ENCODE data around the gene FGF1.
A peak's percentile ranks its signal among the peaks of the same experiment; 100 is the strongest.

The FGF1 gene

GRCh38 chr5:142685418-142686209 lies at the start of gene FGF1:
TSS of gene FGF1 (minus strand) at chr5:142686090. CDS start at chr5:142614127, 71,963 bp downstream.
- FAIRE-seq (no peak), DNase-seq (ENCODE audit: insufficient read length, low spot score) (no peak)

DNA sequence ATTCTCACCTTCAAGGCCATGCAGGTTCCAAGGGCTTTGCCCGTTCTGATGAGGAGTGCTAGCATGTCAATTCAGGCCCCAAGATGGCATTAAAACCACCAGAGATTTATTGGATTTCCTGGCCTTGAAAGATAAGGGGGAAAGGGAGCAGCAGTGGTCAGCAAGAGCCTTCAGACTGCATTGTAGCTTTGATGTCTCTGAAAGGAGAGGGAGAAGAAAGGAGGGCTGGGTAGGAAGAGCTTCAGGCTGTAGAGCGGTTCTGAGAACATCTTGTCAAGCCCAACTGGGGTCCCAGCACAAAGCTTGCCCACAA lies 41.8 kb upstream of the FGF1 start:
- no peak for FAIRE-seq
- DNase-seq (ENCODE audit: insufficient read length, low spot score): no peak

- DNase-seq (ENCODE audit: insufficient read length, low spot score) (no peak), FAIRE-seq (no peak)
These were observed 40.4 kb upstream of the FGF1 start for GRCh38 chr5:142726188-142726731.

- FAIRE-seq (no peak), DNase-seq (ENCODE audit: insufficient read length, low spot score) (no peak)
These were observed 39.6 kb upstream of the FGF1 start for GRCh38 chr5:142725231-142726187.

DNA sequence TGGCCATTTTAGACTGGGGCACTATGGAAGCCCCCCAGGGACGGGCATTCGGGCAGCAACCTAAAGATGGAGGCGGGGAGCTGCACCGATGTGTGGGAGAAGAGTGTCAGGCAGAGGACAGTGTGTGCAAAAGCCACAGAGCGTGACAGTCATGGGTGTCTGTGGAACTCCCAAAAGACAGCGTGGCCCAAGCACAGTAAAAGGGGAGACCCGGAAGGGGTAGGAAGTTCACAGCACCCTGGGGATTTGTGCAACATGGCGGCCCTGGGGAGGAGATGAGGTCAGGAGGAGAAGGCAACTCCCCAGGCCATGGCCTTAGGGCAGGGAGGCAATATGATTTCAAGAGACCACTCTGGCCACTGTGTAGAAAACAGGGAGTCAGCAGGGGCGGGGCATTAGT lies 38.9 kb upstream of the FGF1 start:
- FAIRE-seq (no peak), DNase-seq (ENCODE audit: insufficient read length, low spot score) (no peak)

DNA sequence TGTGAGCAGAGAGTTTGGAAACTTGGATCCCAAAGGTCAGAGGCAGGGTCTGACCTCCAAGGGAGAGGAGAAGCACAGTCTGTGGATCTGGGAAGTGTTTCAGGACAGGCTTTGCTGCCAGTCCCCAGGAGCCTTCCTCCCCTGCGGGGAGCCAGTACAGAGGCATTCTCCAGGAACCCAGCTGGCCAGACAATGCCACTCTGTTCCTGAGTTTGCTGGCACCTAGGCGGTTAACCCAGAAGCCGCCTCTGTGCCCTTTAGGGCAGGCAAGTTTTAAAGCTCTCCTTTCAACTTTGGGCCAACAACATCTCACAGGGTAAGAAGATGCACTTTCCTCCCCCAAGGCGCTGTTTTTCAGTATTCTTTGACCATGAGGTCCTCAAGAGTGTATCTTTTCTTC lies 37.0 kb upstream of the FGF1 start:
- FAIRE-seq (no peak), DNase-seq (ENCODE audit: insufficient read length, low spot score) (no peak)

DNA sequence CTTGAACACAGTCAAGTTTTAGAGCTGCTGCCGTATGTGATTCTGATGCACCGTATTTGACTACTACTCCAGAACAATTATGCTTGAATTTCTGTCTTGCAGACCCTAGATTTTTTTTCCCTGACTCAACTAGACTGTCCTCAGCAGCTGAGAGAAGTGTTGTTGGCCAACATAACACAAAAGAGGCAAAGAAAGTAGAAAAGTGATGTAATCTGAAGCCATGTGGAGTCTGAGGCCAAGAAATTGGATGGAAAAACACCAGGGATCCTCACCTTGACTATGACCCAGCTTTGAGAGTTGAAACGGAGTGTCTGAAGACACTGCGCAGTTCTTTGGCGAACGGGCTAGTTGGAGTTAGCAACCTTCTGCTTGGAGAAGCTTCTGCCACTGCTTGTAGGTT lies 36.3 kb upstream of the FGF1 start:
- DNase-seq (ENCODE audit: insufficient read length, low spot score): no peak

GRCh38 chr5:142720641-142721271 lies 34.9 kb upstream of the FGF1 start:
- FAIRE-seq (peak; percentile 74), DNase-seq (ENCODE audit: insufficient read length, low spot score) (no peak)

More for the DNA sequence above, 36.3 kb upstream of the FGF1 start:
- FAIRE-seq: no peak

GRCh38 chr5:142719836-142720370 lies 34.0 kb upstream of the FGF1 start:
- FAIRE-seq (no peak), DNase-seq (ENCODE audit: insufficient read length, low spot score) (no peak)

DNA sequence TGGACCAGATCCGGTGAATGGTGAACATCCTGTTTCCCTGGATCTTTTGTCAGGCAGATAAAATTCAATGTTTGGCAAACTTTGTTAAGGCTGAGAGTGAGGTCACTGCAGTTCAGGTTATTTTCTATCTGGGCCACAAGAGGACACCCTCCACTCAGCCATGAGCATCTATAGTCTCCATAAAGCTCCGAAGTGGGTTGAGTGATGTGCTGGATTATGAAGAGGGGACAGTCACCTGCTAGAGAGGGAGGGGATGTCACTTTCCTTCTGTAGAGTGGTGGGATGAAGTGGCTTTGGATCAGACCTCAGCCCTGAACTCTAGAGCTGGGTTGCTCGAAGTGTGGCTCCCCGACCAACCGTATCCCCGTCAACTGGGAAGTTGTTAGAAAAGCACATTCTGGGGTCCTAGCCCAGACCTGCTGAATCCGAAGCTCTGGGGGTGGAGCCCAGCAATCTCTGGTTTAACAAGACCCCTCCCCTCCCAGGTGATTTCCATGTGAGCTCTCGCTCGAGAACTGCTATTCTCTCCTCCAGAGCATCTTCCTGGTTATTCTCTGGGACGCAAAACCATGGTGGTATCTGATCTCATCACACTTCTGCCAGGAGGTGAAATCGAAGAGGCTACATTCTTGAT lies 31.8 kb upstream of the FGF1 start:
- DNase-seq (ENCODE audit: insufficient read length, low spot score): peak; percentile 38
- FAIRE-seq: peak; percentile 76

DNA sequence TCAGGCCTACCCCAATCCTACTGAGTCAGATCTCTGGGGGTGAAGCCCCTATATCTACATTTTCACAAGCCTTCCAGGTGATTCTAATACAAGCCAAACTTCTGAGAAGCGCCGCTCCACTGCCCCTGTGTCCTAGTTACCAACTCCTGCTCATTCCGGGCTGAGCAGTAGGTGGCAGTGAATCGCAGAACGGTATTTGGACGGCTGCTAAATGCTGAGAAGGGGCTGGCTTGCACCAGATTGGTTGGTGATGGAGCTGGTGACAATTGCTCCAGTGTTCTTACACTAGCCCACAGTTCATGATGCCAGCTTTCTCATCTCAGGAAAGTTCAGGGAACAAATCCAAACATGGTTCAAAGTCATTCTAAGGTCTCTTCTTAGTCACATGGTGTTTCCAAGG lies 31.1 kb upstream of the FGF1 start:
- peak; percentile 52 for FAIRE-seq

GRCh38 chr5:142715291-142715690 lies 29.4 kb upstream of the FGF1 start:
- FAIRE-seq: no peak
- DNase-seq (ENCODE audit: insufficient read length, low spot score): no peak

More for the DNA sequence above, 31.1 kb upstream of the FGF1 start:
- DNase-seq (ENCODE audit: insufficient read length, low spot score): peak; percentile 43

GRCh38 chr5:142713121-142713706 lies 27.3 kb upstream of the FGF1 start:
- FAIRE-seq: no peak

GRCh38 chr5:142703153-142703552 lies 17.3 kb upstream of the FGF1 start:
- no peak for DNase-seq (ENCODE audit: insufficient read length, low spot score)
- FAIRE-seq: no peak

More at GRCh38 chr5:142713121-142713706, 27.3 kb upstream of the FGF1 start:
- DNase-seq (ENCODE audit: insufficient read length, low spot score): peak; percentile 85

DNA sequence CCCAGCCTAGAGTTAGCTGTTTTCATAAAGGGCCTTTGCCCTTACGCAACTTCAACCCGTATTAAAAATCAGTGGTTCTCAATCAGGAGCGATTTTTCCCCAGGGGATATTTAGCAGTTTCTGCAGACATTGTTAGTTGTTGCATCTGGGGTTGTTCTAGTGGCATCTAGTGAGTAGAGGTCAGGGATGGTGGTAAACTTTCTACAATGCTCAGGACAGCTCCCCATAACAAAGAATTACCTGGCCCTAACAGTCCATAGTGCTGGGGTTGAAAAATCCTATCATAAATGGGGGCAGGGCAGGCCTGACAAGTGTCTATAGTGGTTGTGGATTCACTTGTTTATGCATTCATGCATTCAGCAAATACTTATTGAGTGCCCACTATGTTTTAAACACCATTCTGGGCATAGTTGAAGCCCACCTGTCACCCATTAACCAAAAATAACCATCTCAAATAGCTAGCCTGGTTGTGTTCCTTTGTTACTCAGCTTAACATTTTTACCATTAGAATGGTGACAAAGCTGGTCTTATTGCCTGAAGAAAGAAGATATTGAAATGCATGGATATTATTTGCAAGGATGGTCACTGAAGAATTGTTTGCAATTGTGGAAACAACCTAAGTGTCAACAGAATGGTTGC lies 15.9 kb upstream of the FGF1 start:
- FAIRE-seq (no peak), DNase-seq (ENCODE audit: insufficient read length, low spot score) (no peak)

DNA sequence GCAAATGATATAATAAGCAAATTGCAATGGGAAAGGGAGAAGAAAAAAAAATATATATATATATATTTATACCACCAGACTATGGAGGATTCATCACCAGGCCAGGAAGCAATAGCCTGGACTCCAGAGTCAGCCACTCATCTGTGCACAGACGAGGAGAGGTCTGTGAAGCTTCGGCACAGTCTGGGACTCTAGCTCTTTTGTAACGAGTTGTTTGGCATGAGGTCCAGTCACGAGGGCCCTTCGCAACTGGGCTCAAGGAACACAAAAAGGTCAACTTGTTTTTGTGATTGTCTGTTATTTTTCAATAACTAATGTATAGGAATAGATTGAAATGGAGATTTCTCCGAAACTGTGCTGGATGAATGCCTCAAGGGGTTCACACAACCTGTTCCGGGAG lies 14.7 kb upstream of the FGF1 start:
- FAIRE-seq: no peak
- no peak for DNase-seq (ENCODE audit: insufficient read length, low spot score)

GRCh38 chr5:142699184-142699720 lies 13.4 kb upstream of the FGF1 start:
- peak; percentile 82 for DNase-seq (ENCODE audit: insufficient read length, low spot score)
- FAIRE-seq: no peak

DNA sequence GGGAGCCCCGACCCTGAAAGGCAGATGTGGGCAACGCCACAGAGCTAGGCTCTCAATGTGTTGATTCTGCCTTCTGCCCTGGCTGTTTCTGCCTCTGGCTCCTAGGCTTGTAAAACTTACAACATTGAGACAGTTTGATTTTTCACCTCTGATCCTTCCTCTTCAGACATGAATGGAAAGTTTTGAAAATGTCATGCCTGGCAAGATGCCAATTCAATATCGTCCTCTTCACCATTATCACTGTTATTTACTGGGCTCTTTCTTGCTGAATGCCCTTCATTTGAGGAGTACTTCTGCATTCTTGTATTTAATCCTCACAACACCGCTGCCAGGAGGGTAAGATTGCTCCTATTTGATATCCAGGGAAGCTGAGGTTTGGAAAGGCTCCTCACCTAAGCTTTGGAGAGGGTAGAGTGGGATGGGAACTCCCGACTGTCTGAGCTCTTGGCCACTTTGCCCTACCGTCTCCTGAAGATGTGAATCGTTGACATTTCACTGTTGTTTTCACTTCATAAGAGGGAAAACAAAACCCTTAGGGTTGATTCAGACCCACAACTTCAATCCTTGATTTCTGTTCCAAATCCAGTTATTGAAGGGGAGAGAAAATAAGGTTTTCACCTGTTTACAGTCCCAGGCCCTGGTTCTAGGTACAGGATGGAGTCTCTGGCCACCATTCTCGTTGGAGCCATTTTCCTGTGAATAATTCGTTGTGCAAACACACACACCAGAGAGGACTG lies 12.7 kb upstream of the FGF1 start:
- DNase-seq (ENCODE audit: insufficient read length, low spot score): no peak
- FAIRE-seq: no peak

All from HTR-8/SVneo (cell line).